Amniotic epithelial cell (primary cell): ENCODE measurements around the gene EXOC4.
"Not testable (repeated sequence)": the region's sequence is repeated elsewhere in the genome, so short reads cannot be mapped to it uniquely, and the experiment has no call there.

Experiments used
- DNase-seq: peaks from one replicate; pipeline ENCODE4 v3.0.0-alpha.2; 2010; ENCODE audit warnings: low read depth

EXOC4 gene

DNA sequence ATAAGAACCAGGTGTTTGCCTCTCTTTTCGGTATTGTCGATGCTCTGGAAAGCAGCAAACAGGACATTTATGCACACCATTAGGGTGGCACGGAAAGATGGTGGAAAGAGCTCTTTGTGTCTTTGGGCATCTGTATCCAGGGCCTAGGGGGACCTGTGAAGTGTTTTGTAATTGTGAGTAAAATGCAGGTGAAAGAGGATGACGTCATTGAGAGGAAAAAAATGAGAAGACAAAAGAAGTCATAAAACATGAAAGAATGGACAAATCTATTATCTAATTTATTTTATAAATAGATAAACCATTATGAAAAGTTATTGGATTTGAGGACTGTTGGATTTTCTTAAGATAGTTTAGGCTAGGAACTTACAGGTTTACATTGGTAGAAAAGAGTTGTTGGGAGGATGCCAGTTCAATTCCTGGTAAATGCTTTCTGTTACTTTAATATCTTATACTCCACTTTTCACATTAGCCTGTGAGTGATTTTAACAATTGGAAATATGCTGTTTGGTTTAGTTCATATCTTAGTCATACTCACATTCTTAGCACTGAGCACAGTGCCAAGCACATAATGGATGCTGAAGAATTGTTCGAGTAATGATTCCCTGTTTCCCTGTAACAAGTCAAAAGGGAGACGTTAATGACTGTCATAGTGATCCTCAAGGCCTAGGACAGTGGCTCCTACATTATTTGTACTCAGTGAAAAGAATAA is 62.6 kb downstream of the EXOC4 start:
- peak; percentile 10 for DNase-seq

DNA sequence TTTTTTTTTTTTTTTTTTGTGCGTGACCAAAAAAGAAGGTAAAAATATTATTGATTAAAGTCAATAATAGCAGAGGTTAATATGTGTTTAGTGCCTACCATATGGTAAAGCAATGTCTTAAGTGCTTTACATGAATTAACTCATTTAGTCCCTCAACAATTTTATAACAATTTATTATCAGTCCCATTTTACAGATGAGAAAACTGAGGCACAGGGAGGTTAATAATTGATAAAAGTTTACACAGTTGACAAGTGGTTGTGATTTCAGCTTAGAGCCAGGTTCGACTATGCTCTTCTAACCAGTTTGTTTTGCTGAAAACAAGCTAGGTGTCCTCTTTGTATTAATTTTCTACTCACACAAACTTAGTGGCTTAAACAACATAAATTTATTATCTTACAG is 67.0 kb downstream of the EXOC4 start:
- DNase-seq = no peak

DNA sequence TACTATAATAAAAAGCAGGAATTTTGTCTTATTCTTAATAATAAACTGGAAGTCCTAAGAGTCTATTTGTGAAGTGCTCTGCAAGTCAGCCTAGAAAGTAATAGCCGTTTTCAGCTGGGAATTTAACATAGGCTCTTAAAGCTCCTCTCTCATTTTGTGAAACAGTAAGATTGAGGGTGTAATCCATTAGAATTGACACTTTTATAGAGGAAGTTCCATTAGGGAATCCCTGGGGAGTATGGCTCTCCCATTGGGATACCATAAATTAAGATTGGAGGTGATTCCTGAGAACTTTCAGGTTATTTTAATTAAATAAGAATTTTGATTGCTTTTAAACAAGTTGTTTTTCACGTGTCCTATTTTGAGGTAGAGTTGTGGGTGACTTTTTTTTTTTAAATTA is 68.0 kb downstream of the EXOC4 start:
- DNase-seq = no peak

DNA sequence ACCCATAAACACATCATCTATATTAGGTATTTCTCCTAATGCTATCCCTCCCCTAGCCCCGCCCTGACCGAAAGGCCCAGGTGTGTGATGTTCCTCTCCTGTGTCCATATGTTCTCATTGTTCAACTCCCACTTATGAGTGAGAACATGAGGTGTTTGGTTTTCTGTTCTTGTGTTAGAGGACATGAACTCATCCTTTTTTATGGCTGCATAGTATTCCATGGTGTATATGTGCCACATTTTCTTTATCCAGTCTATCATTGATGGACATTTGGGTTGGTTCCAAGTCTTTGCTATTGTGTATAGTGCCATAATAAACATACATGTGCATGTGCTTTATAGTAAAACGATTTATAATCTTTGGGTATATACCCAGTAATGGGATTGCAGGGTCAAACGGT is 68.5 kb downstream of the EXOC4 start:
- DNase-seq = not testable (repeated sequence)

DNA sequence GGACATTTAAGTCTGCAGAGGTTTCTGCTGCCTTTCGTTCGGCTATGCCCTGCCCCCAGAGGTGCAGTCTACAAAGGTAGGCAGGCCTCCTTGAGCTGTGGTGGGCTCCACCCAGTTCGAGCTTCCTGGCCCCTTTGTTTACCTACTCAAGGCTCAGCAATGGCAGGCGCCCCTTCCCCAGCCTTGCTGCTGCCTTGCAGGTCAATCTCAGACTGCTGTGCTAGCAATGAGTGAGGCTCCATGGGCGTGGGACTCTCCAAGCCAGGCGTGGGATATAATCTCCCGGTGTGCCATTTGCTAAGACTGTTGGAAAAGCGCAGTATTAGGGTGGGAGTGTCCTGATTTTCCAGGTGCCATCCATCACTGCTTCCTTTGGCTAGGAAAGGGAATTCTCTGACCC is 73.9 kb downstream of the EXOC4 start:
- DNase-seq = not testable (repeated sequence)

DNA sequence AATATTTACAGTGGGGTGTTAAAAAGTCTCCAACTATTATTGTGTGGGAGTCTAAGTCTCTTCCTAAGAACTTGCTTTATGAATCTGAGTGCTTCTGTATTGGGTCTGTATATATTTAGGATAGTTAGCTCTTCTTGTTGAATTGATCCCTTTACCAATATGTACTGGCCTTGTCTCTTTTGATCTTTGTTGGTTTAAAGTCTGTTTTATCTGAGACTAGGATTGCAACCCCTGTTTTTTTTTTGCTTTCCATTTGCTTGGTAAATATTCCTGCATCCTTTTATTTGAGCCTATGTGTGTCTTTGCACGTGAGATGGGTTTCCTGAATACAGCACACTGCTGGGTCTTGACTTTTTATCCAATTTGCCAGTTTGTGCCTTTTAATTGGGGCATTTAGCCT is 75.1 kb downstream of the EXOC4 start:
- not testable (repeated sequence) for DNase-seq

DNA sequence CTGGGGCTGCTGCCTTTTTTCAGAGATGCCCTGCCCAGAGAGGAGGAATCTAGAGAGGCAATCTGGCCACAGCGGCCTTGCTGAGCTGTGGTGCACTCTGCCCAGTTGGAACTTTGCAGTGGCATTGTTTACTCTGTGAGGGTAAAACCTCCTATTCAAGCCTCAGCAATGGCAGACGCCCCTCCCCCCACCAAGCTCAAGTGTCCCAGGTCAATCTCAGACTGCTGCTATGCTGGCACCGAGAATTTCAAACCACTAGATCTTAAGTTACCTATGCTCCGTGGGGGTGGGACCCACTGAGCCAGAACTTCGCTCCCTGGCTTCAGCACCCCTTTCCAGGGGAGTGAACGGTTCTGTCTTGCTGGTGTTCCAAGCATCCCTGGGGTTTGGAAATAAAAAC is 77.2 kb downstream of the EXOC4 start:
- DNase-seq = no peak

DNA sequence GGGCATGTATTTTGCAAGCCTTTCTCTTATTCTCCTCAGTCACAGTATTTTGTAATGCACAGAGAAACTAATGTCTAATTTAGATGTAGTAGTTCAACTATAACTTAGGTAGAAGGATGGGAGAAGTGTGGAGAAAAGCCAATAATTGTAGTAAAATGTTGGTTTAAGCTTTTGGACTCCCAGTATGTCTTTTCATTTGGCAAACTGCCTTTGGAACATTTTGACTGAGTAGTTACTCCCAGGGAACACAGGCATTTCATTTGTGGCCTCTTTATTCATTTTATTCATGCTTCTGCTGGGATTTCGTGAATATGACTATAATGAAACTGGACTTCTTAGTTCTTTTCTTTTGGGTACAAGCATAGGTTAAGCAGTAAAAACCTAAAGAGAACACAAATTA is 79.0 kb downstream of the EXOC4 start:
- no peak for DNase-seq

DNA sequence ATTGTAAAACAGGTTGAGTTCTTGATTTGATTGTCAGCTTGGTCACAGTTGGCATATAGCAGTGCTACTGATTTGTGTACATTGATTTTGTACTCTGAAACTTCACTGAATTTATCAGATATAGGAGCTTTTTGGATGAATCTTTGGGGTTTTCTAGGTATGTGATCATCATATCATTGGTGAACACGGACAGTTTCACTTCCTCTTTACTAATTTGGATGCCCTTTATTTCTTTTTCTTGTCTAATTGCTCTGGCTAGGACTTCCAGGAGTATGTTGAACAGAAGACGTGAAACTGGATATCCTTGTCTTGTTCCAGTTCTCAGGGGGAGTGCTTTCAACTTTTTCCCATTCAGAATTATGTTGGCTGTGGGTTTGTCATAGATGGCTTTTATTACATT is 86.9 kb downstream of the EXOC4 start:
- DNase-seq = no peak

DNA sequence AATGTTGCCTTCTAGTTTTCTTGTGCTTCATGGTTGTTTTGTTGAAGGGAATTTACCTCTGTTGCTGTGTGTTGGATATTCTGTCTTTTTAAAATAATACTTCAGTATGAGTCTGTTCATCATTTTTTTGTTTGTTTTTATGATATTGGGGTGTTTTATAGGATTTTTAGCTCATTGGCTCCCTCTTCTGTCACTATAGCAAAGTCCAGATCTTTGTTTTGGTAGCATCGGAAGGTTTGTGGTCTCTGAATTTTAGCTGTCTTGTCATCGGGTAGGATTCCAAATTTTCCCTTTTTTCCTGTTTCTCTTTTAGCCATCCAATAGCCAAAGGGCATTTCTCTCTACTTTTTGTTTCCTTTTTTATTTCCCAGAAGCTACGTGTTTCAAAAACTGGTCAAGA is 91.4 kb downstream of the EXOC4 start:
- no peak for DNase-seq

DNA sequence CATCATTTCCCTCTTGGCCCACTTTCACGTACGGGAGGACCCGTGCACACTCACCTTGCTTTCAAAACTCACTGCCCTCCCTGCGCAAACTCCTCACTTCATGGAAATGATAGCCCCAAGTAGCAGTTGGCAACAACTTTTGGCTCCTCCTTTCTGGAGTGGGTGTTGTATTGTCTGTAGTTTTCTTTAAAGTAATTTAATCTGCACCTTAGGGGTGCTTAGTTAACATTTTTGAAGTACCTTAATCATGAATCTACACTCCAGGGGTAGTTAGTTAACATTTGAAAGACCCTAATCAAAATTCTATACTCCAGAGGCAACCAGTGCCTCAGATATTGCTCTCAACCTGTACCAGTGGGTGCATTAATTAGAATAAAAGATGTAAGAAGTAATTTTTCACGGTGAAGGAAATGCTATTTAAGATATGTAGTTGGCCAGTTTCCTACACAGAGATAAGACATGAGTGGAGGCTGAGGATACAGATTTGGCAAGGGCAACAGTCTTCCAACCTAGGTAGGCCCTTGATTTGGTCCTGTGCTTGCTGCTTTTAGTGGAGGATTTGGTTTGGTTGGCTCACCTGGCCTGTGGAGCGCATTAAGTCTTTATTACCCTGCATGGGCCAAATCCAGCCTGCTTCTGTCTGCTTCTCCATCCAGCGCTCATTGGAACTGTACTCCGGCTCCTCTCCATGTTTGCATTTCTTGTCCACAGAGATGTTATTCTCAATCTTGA is 93.0 kb downstream of the EXOC4 start:
- no peak for DNase-seq

DNA sequence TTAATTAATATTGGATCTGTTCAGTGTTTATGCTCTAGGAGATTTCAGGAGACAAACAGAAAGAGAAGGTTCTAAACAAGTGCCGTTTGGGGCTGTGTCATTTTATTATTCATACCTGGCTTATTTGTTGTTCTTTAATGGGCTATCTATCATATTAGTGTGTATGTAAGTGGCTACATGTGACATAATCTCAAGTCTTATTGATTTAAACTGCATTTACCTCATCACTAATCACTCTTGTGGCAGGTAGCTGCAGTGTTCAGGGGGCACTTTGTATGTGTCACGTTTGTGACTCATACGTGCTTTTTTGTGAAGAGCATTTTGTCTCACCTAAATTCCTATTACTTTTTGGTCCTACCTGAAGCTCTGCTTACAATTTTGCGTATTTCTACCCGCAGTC is 95.4 kb downstream of the EXOC4 start:
- no peak for DNase-seq

DNA sequence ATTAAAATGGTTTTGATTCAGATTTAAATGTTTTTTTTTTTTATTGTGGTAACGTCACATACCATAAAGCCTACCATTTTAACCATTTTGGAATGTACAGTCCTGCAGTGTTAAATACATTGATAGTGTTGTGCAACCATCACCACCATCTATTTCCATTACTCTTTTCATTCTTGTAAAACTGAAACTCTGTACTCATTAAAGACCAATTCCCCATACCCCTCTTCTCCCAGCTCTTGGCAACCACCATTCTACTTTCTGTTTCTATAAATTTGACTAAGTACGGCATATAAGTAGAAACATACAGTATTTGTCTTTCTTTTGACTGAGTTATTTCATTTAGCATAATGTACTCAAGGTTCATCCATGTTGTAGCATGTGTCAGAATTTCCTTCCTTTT is 96.2 kb downstream of the EXOC4 start:
- no peak for DNase-seq

DNA sequence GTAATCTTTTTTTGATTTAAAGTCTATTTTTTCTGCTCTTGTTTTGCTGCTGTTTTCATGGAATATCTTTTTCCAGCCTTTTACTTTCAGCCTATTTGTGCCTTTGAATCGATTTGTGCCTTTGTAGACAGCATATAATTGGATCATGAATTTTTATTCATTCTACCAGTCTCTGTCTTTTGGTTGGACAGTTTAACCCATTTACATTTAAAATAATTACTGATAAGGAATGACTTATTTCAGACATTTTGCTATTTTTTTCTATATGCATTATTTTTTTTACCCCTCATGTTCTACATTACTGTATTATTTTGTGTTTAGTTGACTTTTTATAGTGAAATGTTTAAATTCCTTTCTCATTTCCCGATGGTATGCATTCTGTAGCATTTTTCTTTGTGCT is 99.6 kb downstream of the EXOC4 start:
- DNase-seq = no peak

DNA sequence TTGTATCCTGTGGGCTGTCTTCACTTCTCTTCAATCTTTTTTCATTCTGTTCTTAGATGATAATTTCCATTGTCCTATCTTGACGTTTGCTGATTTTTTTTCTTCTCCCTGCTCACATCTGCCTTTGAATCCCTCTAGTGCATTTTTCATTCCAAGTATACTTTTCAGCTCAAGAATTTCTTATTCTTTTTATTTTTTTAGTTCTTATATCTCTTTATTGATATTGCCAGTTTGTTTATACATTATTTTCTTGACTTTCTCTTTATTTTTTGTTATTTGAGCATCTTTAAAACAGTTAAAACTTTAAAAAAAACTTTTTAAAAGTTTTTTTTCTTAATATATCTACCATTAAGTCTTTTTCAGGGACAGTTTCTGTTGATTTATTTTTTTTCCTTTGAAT is 100.9 kb downstream of the EXOC4 start:
- DNase-seq = no peak

DNA sequence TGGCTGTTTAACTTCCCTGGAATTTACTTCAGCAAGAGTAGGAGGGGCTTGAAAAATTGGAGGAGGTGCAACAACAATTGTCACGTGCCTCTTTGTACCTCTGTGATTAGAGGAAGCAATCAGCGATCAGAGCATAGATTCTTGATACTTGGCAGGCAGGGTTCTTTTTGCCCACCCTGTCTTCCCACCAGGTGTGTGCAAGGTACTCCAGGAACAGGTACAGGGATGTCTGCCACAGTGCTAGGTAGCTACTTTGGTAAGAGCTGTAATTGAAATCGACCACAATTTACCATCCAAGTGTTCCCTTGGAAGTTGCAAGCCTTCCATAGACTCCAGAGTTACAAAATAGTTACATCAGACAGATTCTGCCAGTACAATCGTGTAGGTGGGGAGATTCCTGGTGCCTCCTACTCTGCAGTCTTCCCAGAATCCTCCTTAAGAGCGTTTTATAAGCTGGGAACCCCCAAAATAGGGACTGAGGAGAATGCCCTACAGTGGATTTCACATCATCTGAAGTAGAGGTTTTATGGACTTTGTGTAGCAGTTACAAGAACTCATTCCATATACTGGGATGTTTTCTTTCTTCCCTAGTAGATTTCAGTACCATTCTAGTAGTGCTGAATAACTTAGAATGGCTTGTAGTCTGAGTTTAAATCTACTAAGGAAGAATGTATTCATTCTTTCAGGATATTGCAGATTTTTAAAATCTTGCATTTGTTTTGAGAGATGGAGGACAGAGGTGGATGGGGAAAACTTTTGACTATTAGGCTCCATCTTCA is 101.9 kb downstream of the EXOC4 start:
- DNase-seq = peak; percentile 70

DNA sequence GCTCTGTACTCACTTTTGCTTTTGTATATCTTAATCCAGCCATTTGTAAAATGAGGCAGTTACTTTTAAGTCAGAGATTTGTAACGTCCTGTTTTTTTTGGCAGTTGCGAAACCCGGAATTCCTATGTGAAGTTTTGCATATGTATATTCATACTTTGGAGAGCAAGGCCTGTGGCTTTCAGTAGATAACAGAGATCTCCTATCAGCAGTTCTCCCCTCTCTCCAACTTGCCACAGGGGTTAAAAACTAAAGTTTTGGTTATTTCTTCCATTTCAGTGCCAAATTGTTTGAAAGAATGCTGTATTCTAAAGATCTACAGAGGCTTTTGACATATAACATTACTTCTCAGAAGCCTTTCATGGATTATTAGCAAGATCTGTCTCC is 102.4 kb downstream of the EXOC4 start:
- peak; percentile 92 for DNase-seq

DNA sequence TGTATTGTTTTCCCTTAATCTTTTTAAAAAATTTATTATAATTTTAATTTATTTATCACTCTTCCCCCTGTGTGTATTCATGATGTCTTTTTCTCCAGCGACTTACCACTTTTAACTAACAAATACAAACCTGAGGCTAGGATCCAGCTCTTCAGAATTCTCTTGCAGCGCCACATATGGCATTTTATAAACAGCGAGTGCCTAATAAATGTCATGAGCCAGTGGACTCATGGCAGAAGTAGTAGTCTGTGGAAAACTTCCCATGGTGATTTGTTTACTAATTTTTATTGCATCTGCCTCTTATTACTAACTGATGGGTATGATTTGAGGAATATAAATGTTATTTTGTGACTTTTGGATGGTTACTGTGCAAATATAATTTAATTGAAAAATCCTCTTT is 102.9 kb downstream of the EXOC4 start:
- DNase-seq = no peak

DNA sequence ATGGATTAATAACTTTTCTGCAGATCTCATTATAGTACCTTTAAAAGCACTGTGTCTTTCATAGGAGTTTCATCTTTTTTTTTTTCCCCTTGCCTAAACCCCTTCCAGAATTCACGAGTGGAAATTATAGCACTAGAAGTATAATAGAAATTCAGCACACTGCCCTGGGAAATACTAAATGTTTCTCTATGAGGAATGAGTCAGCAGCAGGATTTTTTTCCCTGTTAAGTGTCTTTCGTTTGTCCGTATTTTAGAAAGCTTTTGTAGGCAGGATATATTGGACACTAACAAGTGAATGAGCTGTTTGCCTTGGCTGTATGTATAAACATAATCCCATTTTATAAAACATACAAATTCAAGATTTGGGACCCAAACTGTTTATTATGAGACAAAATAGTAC is 105.8 kb downstream of the EXOC4 start:
- peak; percentile 47 for DNase-seq

DNA sequence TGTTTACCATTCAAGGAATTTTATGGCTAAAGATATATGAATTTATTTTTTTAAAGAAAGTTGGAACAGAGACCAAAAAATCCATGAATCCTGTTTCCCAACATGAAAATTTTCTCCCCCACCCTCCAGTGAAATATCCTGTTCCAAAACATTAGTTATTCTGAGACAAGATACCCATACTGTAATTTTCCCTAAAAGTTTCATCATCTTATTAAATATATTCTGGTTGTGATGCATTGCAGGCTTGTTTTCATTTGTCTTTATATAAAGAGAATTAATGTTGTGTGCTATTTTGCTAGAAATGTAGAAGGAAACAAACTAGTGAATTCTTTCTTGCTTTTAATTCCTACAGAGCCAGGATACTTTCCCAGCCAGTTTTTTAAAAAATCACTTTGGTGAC is 106.6 kb downstream of the EXOC4 start:
- no peak for DNase-seq

DNA sequence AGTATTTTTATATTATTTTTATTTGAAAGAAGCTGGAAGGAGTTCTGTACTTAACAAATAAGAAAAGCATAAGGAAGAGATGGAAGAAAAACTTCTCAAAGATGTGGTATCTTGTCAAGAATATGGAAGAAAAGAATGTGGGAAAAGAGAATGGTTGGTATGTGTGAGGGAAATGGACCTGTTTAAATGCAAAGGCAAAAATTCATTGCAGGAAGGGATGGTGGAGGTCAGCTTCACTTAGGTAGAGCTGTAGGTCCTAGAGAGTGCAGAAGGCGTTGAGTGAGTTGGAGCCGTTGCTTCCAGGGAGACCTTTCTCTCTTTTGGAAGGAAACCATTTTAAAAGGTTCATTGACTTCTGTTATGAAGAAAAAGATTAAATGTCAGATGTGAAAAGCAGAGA is 107.3 kb downstream of the EXOC4 start:
- no peak for DNase-seq

DNA sequence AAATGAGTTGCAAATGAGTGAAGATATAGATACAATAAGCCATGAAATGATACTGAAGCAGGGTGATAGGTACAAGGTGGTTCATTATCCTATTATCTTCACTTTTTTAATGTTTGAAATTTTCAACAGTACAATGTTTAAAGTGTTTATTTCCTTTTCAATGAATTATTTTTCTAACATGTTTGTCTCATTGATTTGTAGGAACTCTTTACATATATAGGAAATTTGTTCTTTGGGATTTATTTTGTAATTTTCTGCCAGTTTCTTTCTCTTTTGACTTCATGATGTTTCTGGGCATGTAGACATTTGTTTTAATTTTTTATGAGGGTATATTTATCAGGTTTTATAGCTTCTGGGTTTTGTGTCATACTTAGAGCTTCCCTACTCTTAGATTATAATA is 108.9 kb downstream of the EXOC4 start:
- no peak for DNase-seq
